HG03025 (cell line): ENCODE data around the gene ZNRF3.
"Not testable (repeated sequence)": the region's sequence is repeated elsewhere in the genome, so short reads cannot be mapped to it uniquely, and the experiment has no call there.

Experiments
- ATAC-seq: cut with Tn5 transposase; IDR thresholded peaks from one replicate; pipeline ENCODE4 v1.9.1; 2021; ENCODE audit warnings: mild to moderate bottlenecking, moderate library complexity; ENCODE audit not compliant: unreplicated experiment, low FRiP score

Gene ZNRF3

DNA sequence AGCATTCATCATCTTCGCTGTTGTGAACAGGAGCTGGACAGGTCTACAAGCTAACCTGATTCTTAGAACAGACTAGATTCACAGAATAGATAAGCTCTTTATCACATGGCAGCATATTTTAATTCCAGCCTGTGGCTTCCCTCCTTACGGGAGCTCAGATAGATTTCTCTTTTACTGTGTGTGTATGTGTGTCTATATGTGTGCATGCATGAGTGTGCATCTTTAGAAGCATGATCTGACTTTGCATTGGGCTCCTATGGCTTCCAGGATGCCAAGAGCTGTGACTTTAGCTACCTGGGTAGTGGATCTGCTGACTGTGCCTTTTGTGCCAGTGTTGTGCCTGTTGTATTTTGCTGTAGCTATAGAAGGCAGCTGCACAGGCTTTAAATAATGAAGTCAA lies 44.3 kb downstream of the ZNRF3 start:
- no peak for ATAC-seq

DNA sequence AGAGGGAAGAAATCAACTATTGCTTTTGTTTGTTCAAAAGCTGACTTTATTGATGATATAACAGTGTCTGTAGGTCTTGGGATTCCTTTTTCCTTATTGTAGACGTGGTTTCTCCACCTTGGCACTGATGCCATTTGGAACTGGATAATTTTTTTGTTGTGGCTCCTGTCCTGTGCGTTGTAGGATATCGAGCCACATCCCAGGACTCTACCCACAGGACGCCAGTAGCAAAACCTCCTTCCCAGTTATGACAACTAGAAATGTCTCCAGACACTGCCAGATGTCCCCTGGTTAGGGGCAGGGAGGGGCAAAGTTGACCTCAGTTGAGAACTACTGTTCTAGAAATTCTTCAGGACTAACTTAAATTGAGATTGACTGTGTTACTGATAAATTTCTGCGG lies 45.8 kb downstream of the ZNRF3 start:
- no peak for ATAC-seq

DNA sequence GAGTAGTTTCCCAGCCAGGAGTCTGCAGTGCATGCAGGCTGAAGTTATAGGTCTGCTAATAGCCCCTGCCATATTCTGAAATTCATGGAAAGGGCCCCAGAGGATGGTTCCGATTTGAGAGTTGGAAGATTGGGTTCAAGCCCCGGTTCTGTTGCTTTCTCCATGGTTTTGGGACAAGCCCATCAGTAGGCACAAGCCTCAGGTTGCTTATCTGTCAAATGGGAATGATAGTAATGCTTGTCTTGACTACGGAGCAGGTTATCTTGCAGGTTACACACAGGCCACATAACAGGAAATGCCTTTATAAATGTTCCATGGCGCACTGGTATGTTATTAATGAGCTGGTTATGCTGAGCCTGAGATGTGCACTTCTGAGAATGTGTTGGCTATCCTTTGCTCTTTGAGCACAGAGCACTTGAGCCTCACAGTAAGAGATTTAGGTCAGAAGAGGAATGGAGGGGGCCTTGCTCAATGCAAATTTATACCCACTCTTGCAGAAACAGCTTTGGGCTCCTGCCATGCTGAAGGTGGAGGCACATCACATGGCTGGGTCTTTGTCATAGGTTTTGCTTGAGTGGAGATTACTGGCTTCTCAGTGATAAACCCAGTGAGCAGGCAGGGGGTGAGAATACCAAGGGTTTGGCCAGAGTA lies 47.1 kb downstream of the ZNRF3 start:
- no peak for ATAC-seq

DNA sequence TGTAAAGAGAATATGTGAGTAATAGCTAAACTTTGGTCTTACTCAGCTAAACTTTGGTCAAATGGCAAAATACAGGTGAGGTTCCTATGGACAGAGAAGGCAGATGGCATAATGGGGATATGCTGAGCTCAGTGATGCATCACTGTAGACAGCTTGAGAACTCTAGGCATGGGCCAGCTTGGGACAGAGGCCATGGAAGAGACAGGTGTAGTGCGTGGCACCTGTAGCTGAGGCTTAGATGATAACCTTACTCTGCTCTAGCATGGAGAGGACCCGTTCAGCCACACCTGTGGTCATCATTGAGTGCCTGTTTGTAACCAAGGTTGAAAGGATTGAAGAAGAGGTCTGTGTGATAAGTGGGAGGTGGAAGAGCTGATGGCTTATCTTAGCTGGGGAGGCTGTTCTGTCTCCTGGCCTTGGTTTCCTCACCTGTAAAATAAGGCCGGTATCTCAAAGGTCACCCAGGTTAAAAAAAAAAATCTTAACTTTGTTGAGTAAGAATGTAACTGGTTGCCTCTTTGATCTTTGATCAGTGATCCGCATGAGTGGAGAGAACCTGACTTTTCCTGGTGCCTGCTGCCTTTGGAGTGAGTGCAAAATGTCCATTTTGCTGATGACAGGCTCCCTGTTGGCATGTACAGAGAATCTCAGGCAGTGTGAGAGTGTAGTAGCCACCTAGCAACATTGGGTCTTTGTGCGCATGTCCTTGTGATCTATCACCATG lies 48.6 kb downstream of the ZNRF3 start:
- no peak for ATAC-seq

DNA sequence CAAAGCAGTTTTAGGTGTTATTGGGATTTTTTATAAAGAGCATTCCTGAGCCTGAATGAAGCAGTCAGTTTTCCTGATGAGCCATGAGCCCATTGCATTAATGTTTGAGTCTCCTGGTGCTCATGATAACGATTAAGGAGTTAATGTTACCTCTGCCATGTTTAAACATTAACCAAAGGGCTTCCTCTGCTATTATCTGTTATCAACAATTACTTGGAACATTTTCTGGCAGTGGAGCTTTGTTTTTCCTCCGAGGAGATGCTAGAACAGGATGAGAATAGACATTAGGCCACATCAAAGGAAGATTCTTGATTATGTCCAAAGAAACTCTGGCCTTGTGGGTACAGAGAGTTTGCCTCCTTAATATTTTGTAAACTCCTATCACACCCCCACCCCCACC lies 49.9 kb downstream of the ZNRF3 start:
- no peak for ATAC-seq

DNA sequence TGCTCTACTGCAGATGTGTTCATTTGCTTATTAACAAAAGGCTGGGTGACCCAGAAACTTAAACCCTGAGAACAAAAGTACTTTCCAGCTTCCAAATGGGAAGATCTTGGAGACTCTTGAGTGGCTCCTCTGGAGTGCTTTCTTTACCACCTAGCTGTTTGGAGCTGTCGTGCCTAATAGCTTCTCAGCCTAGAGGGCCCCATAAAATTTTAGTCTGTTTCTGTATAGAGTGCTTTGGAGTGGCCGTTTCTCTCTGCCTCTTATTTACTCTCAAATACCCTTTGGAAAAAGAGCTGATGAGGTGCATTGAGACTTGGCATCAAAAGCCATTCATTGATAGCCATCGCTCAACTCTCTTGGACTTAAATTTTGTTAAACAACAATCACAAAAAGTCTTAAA lies 50.7 kb downstream of the ZNRF3 start:
- no peak for ATAC-seq

DNA sequence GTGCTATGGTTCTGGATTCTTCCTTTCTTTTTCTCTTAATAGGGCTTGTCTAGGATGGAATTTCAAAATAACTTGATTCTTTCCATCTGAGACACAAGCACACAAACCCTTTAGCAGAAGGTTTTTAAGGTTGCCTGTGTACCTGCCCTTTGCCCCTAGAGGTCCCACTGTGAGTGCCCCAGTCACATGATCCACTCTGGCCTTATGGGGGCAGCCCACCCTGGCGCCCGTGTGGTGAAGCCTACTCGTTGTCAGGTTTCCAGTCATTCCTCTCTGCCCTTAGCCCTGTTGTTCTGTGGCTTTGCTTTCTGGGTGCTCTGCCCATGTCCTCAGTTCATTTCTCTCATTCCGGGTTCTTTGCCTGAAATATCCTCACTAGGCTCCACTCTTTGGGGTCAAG lies 51.8 kb downstream of the ZNRF3 start:
- ATAC-seq, result no peak

DNA sequence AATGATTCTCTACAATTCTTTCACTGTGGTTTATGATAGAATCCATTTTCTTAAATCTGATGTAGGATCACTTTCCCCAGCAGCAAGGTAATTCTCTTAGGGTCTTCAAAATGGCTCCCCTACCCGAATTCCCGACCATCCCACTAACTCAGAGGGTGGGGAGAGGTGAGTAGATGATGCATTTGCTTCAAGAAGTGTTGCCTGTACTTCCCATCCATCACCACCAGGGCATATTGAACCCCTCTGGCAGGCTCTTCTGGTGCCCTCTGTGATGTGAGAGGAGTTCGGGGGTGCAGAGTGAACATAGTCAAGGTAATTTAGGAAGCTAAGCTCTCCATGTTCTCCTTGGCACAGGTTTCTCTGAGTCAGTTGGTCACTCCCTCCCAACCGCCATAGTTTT lies 52.3 kb downstream of the ZNRF3 start:
- no peak for ATAC-seq

DNA sequence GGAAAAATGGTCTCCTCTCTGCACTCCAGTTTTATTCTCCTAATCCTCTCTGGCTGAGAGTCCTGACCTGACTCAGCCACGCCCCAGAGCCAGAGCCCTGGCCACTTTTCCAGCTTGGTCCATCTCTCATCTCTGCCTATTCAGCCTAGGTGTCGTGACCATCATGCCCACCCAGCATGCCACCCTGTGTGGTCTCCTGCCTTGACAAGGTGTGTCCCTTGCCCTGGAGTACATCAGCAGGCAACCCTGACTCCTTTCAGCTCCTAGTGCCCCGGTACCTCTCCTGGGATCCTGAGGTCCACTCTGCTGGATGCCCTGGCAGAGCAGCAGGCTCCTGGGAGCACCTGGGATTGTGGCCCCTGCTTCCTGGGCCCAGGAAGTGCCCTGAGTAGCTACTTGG lies 52.8 kb downstream of the ZNRF3 start:
- no peak for ATAC-seq

DNA sequence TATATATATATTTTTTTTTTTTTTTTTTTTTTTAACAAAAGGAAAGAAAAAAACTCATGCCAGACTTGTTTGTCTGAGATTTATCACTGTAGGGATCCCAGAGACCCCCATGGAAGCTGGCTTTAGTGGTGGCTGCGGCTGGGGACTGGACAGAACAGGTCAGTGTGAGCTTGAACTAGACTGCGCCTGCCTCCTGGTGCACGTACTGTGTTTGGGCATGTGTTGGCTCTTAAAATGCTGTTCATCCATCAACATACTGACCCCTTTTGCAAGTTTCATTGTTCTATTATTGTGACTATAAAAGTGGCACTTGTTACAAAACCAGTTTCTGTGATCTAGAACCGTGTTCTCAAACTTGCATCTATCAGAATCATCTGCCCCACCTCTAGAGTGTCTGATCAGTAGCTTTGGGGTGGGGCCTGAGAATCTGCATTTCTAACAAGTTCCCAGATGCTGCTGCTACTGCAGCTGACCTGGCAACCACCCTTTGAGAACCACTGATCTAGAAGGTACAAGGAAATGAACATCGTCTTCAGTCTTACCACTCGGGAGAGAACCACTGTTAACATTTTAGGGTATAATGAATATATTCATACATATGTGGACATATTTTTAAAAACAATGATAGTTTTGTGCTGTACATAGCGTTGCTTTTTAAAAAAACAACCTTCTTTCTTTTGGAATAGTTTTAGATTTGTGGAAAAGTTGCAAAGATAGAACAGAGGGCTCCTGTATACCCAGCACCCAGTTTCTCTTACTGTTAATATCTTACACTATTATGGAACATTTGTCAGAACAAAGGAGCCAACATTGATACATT lies 54.0 kb downstream of the ZNRF3 start:
- ATAC-seq, result no peak

DNA sequence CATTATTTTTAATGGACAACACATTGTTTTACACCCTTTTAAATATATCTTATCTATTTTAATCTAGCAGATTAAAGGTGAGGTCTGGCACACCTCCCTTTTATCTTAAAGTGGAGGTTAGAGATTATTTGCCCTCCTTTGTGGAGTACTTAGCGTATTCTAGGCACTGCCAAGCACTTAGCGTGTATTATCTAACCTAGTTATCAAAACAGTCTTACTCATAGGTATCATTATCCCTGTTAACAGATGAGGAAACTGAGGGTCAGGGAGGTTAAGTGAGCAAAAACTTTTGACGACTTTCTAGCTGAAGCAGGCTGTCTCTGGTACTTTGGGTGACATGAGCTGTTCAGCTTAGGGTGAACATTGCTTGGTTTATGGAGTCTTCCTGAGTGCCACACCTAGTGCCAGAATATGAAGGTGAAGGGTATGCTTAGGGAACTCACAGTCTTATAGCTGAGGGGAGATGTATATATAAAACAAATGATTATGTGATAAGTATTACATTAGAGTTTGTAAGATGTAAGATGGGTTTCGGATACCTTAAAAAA lies 55.0 kb downstream of the ZNRF3 start:
- ATAC-seq, result no peak

DNA sequence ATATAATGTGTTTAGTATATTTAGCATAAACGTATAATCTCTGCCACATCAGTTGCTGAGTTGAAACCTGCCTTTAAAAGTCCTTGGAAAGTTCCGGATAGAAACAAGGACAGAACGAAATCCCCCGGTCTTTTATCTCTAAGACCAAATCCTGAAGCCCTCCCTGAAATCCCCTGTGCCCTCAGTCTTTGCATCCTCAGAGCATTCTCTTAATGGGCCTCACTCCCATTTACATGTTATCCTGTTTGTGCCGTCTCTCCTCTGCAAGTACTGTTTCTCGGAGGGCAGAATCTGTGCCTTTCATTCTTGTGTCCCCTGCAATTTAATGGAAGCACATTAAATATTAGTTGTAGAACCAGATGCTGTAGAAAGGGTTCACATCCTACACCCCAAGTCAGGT lies 56.0 kb downstream of the ZNRF3 start:
- ATAC-seq, result no peak

DNA sequence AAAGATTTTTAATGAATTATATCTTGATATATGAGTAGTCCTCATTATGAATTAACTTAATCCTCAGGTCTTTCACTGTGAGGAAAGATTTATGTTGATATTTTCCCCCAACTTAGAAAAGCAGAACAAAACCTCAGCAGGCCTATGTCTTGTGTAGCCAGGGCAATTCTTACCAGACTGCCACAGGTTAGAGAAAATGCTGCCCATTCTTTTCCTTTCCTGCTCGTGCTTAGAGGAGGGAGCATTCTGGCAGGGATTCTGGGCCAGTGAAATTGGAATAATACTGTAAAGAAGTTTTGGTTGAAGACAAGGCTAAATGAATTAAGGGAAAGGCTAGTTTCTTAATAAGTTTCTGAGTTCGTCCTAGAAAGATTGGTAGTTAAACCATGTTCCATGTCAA lies 56.6 kb downstream of the ZNRF3 start:
- no peak for ATAC-seq

DNA sequence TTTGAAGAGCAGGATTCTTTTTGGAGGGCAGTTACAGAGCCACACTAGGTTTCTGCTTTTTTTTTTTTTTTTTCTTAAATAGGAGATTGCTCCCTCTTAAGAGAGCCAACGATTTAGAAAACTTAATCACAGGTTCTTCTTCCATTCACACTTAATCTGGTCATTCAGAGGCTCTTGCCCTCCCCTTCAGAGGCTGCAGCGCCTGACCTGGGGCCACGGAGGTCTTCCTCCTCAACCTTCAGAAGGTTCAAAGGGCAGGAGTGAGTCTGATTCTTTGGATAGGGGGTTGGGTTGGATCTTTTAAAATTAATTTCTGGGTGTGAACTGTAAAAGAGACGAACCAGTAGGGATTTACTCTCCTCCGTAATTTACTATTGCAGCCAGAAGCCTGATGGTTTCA lies 57.1 kb downstream of the ZNRF3 start:
- no peak for ATAC-seq

DNA sequence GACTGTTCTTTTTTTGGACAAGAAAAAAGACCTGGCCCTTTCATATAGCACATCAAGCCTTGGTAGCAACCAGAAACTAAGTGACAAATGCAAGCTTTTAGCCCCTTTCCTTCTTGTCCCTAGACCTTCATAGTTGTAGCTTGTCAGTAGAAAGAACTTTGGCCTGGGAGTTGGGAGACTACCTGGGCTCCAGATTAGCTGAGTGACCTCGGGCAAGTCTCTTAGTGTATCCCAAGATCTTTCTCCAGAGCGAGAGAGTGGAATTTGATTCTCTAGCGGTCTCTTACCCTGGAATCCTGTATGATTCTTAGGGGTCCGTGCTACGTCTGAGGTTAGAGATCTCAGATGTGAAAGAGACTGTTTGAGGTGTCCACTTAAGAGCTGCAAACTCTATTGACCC lies 59.0 kb downstream of the ZNRF3 start:
- ATAC-seq, result no peak

DNA sequence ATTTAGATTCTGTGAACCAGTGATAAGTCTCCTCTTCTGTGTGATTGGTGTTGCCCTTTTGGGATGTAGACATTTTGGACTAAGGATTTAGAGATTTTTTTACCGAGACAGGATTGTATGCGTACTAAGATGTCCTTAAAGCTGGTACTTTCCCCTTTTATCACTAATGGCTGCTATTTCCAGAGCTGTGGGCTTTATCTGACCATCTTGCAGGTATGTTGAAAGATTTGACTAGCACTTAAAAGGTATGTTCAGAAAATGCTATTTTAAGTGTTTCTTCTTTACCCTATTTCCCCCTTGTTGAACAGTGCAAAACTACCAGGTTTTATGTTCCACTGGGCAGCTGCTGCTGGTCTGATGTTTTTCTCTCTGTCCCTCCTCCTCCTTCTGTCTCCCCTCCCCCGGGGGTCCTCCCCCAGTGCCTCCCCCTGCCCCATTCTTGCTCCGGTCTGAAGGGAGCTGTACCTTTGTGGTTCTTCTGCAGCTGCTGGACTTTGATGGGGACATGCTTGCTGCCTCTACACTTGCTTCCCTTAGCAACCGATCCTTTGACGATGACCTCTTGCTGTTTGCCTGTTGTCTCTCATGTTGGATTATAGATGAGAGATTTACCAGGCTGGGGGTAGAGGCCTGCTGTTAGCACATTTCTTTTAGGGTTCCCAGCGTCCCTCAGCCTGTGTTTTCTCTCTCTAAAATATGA lies 59.6 kb downstream of the ZNRF3 start:
- no peak for ATAC-seq

DNA sequence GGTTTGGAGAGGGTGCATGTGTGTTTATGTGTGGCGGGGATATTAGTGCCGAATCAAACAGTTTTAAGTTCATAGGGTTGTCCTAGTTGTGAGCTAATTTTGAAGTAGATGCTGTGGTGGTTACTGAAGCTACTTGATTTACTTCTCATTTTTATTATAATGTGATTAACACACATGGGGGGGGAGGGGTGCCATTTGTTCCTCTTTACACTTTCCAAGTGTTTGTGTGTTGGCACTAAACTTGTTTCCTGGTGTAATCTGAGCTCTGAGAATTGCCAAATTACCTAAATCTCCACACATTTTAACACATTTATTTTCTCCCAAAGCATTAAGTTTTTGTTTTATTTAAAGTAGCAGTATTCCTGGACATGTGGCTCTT lies 60.1 kb downstream of the ZNRF3 start:
- no peak for ATAC-seq

DNA sequence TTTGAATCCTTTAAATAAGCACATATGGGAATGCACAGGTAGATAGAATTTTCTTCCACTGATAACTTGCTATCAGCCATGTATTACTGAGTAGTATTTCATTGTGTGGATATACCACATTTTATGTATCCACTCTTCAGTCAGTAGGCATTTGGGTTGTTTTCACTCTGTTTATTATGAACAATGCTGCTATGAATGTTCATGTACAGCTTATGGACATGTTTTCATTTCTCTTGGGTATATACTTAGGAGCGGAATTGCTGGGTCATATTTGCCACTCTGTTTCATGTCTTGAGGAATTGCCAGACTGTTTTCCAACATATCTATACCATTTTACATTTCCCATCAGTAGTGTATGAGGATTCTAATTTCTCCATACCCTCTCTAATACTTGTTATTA lies 63.8 kb downstream of the ZNRF3 start:
- ATAC-seq, result no peak

DNA sequence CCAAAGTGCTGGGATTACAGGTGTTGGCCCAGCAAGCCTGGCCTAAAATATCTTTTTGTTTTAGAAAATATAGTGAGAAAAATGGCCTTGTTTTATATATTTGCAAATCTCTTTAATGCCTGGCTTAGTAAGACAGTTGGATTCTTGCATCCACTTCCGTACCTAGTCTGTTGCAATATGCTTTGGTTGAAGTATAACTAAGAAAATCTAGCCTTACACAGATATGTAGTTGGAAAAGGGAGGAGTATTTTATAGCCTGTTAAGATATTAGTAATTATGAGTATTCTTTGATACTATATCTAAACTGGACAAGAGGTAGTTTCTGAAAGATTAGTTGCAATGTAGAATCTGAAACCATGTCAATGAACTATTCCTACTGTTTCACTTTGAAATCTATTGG lies 65.1 kb downstream of the ZNRF3 start:
- no peak for ATAC-seq

DNA sequence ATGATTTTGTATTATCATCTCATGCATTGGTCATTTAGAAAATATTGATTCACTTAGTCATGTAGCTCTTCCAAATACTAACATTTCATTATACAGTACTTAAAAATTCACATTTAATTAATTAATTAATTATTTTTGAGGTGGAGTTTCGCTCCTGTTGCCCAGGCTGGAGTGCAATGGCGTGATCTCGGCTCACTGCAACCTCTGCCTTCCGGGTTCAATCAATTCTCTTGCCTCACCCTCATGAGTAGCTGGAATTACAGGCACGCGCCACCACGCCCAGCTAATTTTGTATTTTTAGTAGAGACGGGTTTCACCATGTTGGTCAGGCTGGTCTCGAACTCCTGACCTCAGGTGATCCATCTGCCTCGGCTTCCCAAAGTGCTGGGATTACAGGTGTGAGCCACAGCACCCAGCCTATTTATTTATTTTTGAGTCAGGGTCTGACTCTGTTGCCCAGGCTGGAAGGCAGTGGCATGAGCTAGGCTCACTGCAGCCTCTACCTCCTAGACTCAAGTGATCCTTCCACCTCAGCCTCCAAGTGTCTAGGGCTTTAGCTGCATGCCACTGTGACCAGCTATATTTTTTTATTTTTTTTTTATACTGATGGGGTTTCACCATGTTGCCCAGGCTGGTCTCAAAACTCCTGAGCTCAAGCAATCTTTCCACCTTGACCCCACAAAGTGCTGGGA lies 65.6 kb downstream of the ZNRF3 start:
- ATAC-seq, result not testable (repeated sequence)
